H9 (cell line): ENCODE measurements around the gene COQ8B. TPM values are rescaled to one million over a fixed set of nuclear protein-coding genes. Genes with fewer than 3 reads are reported as not detected.

Experiments
- DNase-seq: peaks from one replicate; pipeline ENCODE4 v3.0.0-alpha.2; 2017
- H2AFZ ChIP-seq: one replicate; pipeline ENCODE4 v1.6.1; 2013; ENCODE audit warnings: mild to moderate bottlenecking, low read length, control low read depth, moderate library complexity
- H2AK5ac ChIP-seq: 2 replicates; pipeline ENCODE4 v1.6.1; 2013; ENCODE audit warnings: low read length, control low read depth, mixed read lengths; ENCODE audit not compliant: insufficient read length
- H2BK120ac ChIP-seq: one replicate; pipeline ENCODE4 v1.6.1; 2013; ENCODE audit warnings: low read depth, mild to moderate bottlenecking, low read length, control low read depth, inconsistent platforms; ENCODE audit not compliant: poor library complexity, severe bottlenecking
- H2BK12ac ChIP-seq: 2 replicates; pipeline ENCODE4 v1.6.1; 2013; ENCODE audit warnings: low read length, control low read depth, mixed read lengths, low read depth; ENCODE audit not compliant: insufficient read length
- H2BK15ac ChIP-seq: 2 replicates; pipeline ENCODE4 v1.6.1; 2013; ENCODE audit warnings: low read depth, low read length, control low read depth
- H2BK20ac ChIP-seq: one replicate; pipeline ENCODE4 v1.6.1; 2013; ENCODE audit warnings: low read depth, mild to moderate bottlenecking, low read length, control low read depth, inconsistent platforms; ENCODE audit not compliant: poor library complexity, severe bottlenecking
- H2BK5ac ChIP-seq: 2 replicates; pipeline ENCODE4 v1.6.1; 2013; ENCODE audit warnings: low read length, control low read depth, mixed read lengths; ENCODE audit not compliant: insufficient read length
- H3K14ac ChIP-seq: 2 replicates; pipeline ENCODE4 v1.6.1; 2013; ENCODE audit warnings: low read length, control low read depth; ENCODE audit not compliant: insufficient read depth
- H3K18ac ChIP-seq: 2 replicates; pipeline ENCODE4 v1.6.1; 2013; ENCODE audit warnings: low read depth, mild to moderate bottlenecking, mixed read lengths, low read length, control low read depth; ENCODE audit not compliant: insufficient read length
- H3K23ac ChIP-seq: 2 replicates; pipeline ENCODE4 v1.6.1; 2013; ENCODE audit warnings: low read length, control low read depth, mixed read lengths, low read depth; ENCODE audit not compliant: insufficient read length
- H3K23me2 ChIP-seq: 2 replicates; pipeline ENCODE4 v1.6.1; 2013; ENCODE audit warnings: low read depth, mild to moderate bottlenecking, mixed read lengths, low read length, control low read depth; ENCODE audit not compliant: insufficient read length, poor library complexity, severe bottlenecking
- H3K27ac ChIP-seq: 2 replicates; pipeline ENCODE4 v1.5.1; 2013; ENCODE audit warnings: low read length, control low read depth, mixed read lengths, low read depth; ENCODE audit not compliant: insufficient read length
- H3K27me3 ChIP-seq: 2 replicates; pipeline ENCODE4 v1.6.1; 2013; ENCODE audit warnings: low read length, control low read depth, inconsistent platforms; ENCODE audit not compliant: insufficient read depth
- H3K4ac ChIP-seq: 2 replicates; pipeline ENCODE4 v1.6.1; 2013; ENCODE audit warnings: low read depth, mild to moderate bottlenecking, control low read depth, inconsistent platforms, low read length, moderate library complexity
- H3K4me1 ChIP-seq: 2 replicates; pipeline ENCODE4 v1.6.1; 2013; ENCODE audit warnings: low read length, control low read depth, inconsistent platforms; ENCODE audit not compliant: insufficient read depth
- H3K4me2 ChIP-seq: 2 replicates; pipeline ENCODE4 v1.6.1; 2013; ENCODE audit warnings: low read length, control low read depth, mixed read lengths; ENCODE audit not compliant: insufficient read length, insufficient read depth
- H3K56ac ChIP-seq: 2 replicates; pipeline ENCODE4 v1.6.1; 2013; ENCODE audit warnings: low read depth, mild to moderate bottlenecking, mixed read lengths, low read length, control low read depth; ENCODE audit not compliant: insufficient read length
- H3K79me1 ChIP-seq: 2 replicates; pipeline ENCODE4 v1.6.1; 2013; ENCODE audit warnings: low read depth, mild to moderate bottlenecking, moderate library complexity, low read length, control low read depth, inconsistent platforms; ENCODE audit not compliant: insufficient read depth, poor library complexity, severe bottlenecking
- H3K79me2 ChIP-seq: 2 replicates; pipeline ENCODE4 v1.6.1; 2013; ENCODE audit warnings: low read length, control low read depth, inconsistent platforms; ENCODE audit not compliant: insufficient read depth
- H3K9ac ChIP-seq: 2 replicates; pipeline ENCODE4 v1.6.1; 2013; ENCODE audit warnings: low read length, control low read depth, mixed read lengths; ENCODE audit not compliant: insufficient read length; ENCODE audit errors: extremely low read depth
- H3K9me3 ChIP-seq: one replicate; pipeline ENCODE4 v1.6.1; 2013; ENCODE audit warnings: low read depth, low read length, inconsistent platforms; ENCODE audit not compliant: control insufficient read depth
- H3T11ph ChIP-seq: one replicate; pipeline ENCODE4 v1.6.1; 2013; ENCODE audit warnings: mild to moderate bottlenecking, low read length, control low read depth, inconsistent platforms
- H4K20me1 ChIP-seq: one replicate; pipeline ENCODE4 v1.6.1; 2013; ENCODE audit not compliant: control insufficient read depth, insufficient read length, insufficient read depth
- H4K5ac ChIP-seq: 2 replicates; pipeline ENCODE4 v1.6.1; 2013; ENCODE audit warnings: low read depth, mild to moderate bottlenecking, mixed read lengths, low read length, control low read depth; ENCODE audit not compliant: insufficient read length
- H4K8ac ChIP-seq: replicated peaks from 2 replicates; pipeline ENCODE4 v1.6.1; 2013; ENCODE audit warnings: low read length, control low read depth, mixed read lengths, low read depth; ENCODE audit not compliant: insufficient read length
- H4K91ac ChIP-seq: 2 replicates; pipeline ENCODE4 v1.6.1; 2013; ENCODE audit warnings: low read depth, mild to moderate bottlenecking, moderate library complexity, mixed read lengths, low read length, control low read depth; ENCODE audit not compliant: insufficient read length
- H3K27ac Mint-ChIP-seq, 3 experiments: 2 replicates in 2 of 3; 3 replicates in 1 of 3; pipeline ENCODE4 v1.8.0; 2020 to 2021; ENCODE audit warnings: mixed read lengths in 3 of 3, mild to moderate bottlenecking in 1 of 3, moderate library complexity in 1 of 3
- H3K27me3 Mint-ChIP-seq: 2 replicates; pipeline ENCODE4 v1.8.0; 2021; ENCODE audit warnings: low read depth, mild to moderate bottlenecking, moderate library complexity, mixed read lengths
- H3K36me3 Mint-ChIP-seq, 3 experiments: 2 replicates in 2 of 3; 3 replicates in 1 of 3; pipeline ENCODE4 v1.8.0; 2020 to 2021; ENCODE audit warnings: low read depth in 3 of 3, mixed read lengths in 3 of 3; ENCODE audit not compliant: insufficient read depth in 1 of 3
- H3K4me1 Mint-ChIP-seq, 2 experiments: 2 replicates each; pipeline ENCODE4 v1.8.0; 2020; ENCODE audit warnings: mixed read lengths in 2 of 2
- H3K4me3 Mint-ChIP-seq, 2 experiments: 2 replicates in 1 of 2; 3 replicates in 1 of 2; pipeline ENCODE4 v1.8.0; 2020 to 2021; ENCODE audit warnings: mild to moderate bottlenecking in 2 of 2, mixed read lengths in 2 of 2, moderate library complexity in 1 of 2
- H3K9me3 Mint-ChIP-seq, 2 experiments: 2 replicates in 1 of 2; 3 replicates in 1 of 2; pipeline ENCODE4 v1.8.0; 2020; ENCODE audit warnings: mild to moderate bottlenecking in 2 of 2, mixed read lengths in 2 of 2, moderate library complexity in 1 of 2
- CTCF ChIP-seq: fragments of 200-600 bp; sonication (generic); conservative IDR thresholded peaks from 3 replicates; pipeline ENCODE4 v1.8.0; 2021; ENCODE audit warnings: antibody characterized with exemption, mild to moderate bottlenecking
- WGBS: extraction: QIAGEN DNeasy Blood & Tissue Kit; methylation state at CpG from one replicate; pipeline ENCODE4 v1.1.7; 2013; ENCODE audit warnings: missing lambda C conversion rate, low lambda C conversion rate, mixed read lengths; ENCODE audit not compliant: insufficient read length; ENCODE audit errors: extremely low coverage; 5-methylcytosine and 5-hydroxymethylcytosine counted together
- total RNA-seq: library from RNA; stranded (reverse); gene quantifications from 2 replicates; pipeline ENCODE4 v1.2.1, GENCODE V29; 2021

The COQ8B gene
- total RNA-seq, 1 experiment from 2014 or later = 40.5 TPM

- Histone ChIP-seq H4K8ac (no peak overlapping the region), H3K27ac (no peak overlapping the region), H4K20me1 (no peaks in the 10 kb centered on the region), H2AK5ac (no peak overlapping the region), H2BK15ac (no peak overlapping the region), H2BK12ac (no peak overlapping the region), H2BK20ac (no peak overlapping the region), H3K27me3 (no peaks in the 10 kb centered on the region), H3K9ac (no peak overlapping the region), H3K23ac (no peak overlapping the region), H3K4ac (no peak overlapping the region), H2BK5ac (no peak overlapping the region), H3K79me2 (no peaks in the 10 kb centered on the region), H3K18ac (no peak overlapping the region), H3K4me2 (no peak overlapping the region), H2BK120ac (no peak overlapping the region), H4K5ac (no peak overlapping the region), H3K56ac (no peak overlapping the region), H3K9me3 (no peaks in the 10 kb centered on the region), H2AFZ (no peak overlapping the region), H3T11ph (no peak overlapping the region), H3K79me1 (no peaks in the 10 kb centered on the region), H3K14ac (no peak overlapping the region), H3K23me2 (peaks cover 3% of the 10 kb centered on the region), H4K91ac (no peak overlapping the region), H3K4me1 (no peaks in the 10 kb centered on the region)
- TF ChIP-seq CTCF = no peak
- H3K27ac Mint-ChIP-seq = no peak overlapping the region; a peak in 1 of 7 replicates
- no peak overlapping the region; a peak in 1 of 5 replicates for H3K4me3 Mint-ChIP-seq
- H3K36me3 Mint-ChIP-seq = peaks cover 12 to 48% (median 37%) of the 10 kb centered on the region in 3 experiments
- H3K4me1 Mint-ChIP-seq = peaks cover 5 to 12% of the 10 kb centered on the region in 2 experiments; a peak in 3 of 4 replicates
- H3K9me3 Mint-ChIP-seq = no peaks in the 10 kb centered on the region
- DNase-seq = no peak
- no CpG with 5 or more reads among the region's 5 CpGs for WGBS
- H3K27me3 Mint-ChIP-seq = no peaks in the 10 kb centered on the region
Measured at GRCh38 chr19:40695881-40696280, 20.8 kb downstream of the COQ8B start.
